Fibroblast of upper back skin (primary cell): Measurements from ENCODE around the gene BMP7.

ENCODE experiments used
- DNase-seq: peaks from one replicate; pipeline ENCODE4 v3.0.0-alpha.2; 2013

Gene BMP7

DNA sequence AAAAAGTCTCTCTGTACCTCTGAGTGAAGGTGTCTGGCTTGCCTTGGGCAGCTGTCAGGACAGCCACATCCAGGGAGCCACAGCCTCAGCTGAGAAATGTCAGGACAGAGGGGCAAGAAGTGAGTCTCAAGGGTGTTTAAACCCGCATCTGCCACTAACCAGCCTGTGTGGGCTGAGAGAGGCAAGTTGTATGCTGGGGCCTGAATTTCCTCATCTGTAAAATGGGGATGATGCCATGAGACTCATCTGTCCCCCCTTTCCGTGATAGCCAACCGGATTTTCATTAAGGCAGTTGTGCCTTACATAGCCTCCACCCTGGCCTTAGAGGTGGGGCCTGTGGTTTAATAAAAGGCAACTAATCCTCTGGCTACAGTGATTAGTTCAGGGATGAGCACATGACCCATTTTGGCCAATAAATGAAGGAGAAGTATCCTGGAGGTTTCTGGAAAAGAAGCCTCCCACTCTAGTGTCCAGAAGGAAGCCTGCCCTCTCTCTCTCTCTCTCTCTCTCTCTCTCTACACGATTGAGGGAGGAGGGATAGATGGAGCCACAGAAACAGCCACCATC is 79.3 kb downstream of the BMP7 start:
- no peak for DNase-seq

GRCh38 chr20:57186192-57186591 is 80.2 kb downstream of the BMP7 start:
- no peak for DNase-seq

DNA sequence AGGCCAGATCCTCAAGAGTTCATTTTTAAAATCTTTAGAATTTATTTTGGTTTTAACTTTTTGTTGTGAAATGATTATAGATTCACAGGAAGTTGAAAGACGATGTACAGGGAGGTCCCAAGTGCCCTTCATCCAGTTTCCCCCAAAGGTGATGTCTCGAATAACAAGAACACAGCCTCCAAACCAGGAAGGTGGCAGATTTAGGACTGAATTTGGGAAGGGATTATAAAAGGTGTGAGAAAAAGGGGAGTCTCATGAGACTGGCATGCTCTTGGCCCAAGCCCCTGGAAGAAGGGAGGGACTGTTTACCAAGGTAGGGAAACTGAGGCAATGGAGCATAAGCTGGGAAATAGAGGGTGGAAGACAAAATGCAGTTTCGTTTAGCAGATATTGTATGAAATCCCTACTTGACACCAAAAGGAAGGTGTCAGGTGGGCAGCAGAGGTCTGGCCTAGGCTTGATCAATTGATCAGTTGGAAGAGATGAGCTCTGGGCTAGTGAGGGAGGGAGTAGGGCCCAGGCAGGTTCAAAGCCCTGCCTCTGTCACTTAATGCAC is 81.2 kb downstream of the BMP7 start:
- no peak for DNase-seq

GRCh38 chr20:57183457-57184009 is 82.9 kb downstream of the BMP7 start:
- no peak for DNase-seq

DNA sequence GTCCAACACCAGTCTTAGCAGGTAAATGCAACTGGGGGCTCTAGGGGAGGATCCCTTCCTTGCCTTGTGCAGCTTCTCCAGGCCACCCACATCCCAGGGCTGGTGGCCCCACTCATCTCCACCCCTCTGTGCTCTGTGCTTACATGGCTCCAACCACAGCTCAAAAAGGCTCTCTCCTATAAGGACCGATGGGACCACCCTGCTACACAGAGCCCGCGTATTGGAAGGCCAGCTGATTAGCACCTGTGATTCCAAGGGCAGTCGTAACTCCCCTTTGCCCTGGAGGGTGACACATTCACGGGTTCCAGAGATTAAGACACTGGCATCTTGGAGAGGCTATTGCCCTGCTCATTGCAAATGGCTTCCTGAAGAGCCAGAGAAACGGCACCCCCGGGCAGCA is 84.8 kb downstream of the BMP7 start:
- DNase-seq: no peak

DNA sequence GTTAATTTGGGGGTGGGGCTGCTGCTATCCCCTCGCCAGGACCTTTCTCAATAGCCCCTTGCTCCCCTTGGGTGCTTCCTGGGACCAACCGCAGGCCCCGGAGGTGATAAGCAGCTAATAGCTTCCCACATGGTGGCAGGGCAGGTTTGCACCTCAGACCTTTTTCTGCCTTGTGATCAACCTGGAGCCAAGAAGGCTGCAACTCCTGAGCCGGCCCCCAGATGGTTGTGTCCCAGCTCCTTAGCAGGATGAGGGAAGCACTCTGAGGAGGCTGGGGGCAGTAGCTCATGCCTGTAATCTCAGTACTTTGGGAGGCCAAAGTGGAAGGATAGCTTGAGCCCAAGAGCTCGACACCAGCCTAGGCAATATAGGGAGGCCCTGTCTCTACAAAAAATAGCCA is 85.5 kb downstream of the BMP7 start:
- DNase-seq: no peak

- DNase-seq: no peak
Observed at GRCh38 chr20:57180387-57180786, 86.1 kb downstream of the BMP7 start.

DNA sequence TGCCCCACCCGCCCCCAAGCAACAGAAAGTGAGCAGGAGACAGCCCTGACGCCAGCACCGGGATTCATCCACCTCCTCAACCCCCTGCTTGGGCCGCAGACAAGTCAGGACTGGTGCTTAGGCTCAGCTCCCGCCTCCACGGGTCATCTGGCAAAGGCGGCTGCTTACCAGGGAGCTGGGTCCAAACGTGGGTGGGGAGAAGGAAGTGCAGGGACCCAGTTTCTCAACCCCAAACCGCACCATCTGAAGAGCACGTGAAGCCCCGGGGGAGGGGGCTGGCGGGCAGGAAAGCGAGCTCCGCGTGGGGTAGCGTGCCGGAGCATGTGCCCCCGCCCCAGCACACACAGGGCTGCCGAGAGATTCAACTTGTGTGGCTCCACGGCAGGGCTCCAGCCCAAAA is 87.2 kb downstream of the BMP7 start:
- peak; percentile 12 for DNase-seq

DNA sequence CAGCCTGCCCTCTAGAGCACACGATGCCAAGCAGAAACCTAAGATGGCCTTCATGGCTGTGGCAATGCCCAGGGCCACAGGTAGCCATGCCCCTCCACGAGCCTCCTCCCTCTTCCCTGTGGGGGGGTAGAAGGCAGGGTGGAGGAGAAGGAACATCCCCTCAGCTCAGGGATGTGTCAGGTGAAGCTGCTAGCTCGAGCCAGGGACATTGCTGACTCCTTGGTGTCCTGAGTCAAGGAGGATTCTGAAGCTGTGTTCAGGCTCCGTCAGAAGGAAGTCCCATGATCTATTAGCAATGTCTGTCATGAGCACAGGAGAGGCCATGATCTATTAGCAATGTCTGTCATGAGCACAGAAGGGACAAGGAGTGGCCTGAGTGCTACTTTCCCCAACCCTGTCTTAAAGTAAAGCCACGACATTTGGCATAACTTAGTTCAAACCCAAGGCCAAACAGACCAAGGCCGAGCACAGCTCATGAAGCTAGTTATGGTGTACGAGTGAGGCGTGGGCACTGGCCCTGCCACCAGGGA is 87.8 kb downstream of the BMP7 start:
- DNase-seq: no peak

DNA sequence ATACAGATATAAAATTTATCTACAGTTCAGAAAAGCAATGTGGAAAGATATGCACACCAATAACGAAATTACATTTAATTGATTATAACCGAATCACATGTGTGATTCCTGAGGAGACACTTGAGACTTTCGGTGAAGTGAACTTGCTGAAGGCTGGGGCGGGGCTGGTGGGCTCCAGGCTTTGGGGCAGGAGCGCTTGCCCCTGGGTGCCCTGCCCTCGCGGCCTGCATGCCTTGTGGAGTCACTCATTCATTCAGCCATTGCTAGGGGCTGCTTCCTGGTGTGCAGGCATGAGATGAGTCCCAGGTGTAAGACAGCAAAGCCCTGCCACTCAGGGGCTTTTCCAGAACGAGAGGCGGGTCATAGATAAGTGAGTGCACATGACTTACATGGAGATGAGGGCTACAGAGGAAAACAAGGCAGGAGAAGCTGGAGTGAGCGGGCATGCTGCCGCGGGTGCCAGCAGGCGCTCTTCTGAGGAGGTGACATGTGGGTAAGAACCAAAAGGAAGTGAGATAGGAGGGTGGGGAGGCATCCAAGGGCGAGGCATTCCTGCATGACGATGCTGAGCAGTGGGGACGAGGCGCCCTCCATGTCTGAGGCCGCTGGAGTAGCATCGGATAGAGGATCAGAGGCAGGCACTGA is 88.7 kb downstream of the BMP7 start:
- no peak for DNase-seq

DNA sequence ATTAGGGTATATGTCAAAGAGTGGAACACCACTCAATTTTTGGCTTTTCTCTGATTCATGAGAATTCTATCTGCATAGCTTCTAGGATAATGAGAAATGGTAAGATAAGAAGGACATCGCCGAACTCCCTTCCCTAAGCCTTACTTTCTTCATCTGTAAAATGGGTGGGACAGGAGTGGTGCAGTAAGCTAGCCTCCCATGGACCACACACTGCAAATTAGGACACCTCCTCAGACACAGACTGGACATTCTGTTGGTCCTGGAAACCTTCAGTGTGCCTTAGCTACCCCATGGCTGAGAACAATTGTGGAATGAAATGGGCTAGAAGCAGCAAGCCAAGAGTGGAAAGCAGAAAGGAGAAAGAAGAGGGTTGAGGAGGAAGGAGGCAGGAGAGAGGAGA is 89.6 kb downstream of the BMP7 start:
- no peak for DNase-seq

DNA sequence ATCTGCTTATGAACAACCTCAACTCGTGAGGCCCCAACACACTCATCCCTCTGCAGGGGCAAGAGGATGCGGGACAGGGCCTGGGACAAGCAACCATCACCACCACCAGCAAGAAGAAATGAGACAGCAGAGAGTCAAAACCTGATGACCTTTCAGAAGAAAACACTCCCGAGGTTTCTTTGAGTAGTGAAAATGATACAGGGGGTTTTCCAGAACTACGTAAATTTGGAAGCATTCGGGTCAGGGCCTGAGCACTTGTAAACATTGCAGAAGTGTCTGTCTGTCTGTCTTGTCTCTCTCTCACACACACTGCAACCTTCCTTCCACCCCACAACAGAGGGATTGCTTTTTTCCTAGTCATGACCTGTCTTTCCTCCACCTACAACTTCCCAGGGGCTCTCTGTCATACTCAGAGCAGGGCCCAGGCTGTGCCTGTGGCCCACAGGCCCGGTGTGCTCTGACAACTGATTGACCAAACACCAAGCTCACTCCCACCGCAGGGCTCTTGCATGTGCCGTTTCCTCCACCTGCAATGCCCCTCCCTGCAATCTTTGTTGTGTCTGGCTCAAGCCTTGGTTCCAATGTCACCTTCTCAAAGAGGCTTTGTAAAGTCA is 90.9 kb downstream of the BMP7 start:
- no peak for DNase-seq

DNA sequence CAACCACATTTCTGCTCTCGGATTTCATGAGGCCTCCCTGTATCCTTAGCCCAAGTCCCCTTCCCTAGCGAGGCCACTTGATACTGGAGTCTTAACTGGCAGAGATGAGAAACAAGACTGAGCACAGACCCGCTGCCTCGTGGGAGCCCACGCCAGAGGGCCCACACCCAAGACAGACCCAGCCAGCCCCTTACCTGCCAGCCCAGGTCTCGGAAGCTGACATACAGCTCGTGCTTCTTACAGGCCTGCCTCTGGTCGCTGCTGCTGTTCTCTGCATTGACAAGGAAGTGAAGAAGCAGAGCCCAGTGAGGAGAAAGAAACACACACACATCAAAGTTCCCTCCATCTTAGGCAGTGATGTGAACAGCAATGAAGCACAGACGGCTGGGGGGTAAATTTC is 91.7 kb downstream of the BMP7 start:
- DNase-seq: no peak

DNA sequence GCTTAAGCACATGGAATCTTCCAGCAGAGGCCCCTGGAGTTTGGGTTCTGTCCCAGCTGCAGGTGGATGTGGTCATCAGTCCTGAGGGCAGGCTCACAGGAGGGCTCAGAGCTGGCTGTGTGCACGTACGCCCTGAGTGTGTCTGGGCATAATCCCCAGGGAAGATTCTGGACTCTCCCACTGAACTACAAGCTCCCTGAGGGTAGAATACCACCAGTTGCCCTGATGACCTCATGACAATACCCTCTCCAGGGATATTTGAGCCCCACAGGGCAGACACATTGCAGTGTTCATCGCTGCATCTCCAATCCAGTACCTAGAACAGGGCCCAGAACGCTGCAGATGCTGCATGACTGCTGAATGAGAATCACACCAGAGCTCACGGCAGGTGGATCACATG is 92.5 kb downstream of the BMP7 start:
- DNase-seq: no peak

DNA sequence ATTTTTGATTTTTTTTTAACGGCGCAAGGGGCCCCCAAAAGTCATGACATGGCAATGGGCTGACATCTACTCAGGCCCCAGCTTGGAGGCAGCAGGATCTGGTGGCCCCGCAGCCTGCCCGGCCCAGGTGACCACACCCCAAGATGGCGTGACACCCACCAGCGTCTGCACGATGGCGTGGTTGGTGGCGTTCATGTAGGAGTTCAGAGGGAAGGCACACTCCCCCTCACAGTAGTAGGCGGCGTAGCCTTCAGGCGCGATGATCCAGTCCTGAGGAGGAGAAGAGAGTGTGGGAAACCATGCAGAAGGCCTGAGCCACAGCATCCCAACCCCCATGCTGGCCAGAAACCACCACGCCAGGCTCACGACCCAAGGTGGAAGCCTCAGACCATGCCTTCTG is 93.4 kb downstream of the BMP7 start:
- DNase-seq: no peak

DNA sequence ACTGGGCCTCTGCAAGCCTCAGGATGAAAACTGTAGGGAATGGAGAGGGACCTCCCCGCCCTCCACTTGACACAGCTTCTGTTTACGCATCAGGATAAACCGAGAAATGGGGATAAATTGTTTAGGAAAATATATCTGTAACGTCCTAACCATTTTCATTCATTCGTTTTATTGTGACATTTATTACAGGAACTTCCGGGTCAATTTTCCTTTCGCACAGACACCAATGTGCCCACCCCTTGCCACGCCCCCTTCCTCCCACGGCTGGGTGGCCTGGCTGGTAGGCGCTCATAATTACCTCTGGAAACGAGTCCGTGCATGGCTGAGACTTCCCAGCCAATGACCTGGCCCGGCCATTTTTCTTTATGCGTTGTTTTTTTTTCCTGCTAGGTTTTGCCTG is 96.1 kb downstream of the BMP7 start:
- no peak for DNase-seq

DNA sequence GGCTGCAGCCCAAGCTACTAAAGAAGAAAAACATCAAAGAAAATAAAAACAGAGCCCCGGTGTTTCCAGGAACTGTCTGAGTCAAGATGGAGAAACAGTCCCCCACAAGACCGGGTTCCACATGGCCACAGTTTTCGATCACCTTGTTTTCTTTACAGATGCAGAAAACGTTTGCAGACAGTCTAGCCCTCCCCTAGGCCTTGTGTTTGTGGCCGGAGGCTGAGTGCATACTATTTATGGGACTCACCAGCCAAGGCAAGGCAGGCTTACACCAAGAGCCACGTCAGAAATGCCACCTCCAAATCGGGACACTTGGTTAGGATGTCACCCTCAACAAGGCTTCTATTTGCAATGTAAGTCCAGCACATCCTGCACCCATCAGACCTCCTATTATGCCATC is 97.3 kb downstream of the BMP7 start:
- DNase-seq: no peak

DNA sequence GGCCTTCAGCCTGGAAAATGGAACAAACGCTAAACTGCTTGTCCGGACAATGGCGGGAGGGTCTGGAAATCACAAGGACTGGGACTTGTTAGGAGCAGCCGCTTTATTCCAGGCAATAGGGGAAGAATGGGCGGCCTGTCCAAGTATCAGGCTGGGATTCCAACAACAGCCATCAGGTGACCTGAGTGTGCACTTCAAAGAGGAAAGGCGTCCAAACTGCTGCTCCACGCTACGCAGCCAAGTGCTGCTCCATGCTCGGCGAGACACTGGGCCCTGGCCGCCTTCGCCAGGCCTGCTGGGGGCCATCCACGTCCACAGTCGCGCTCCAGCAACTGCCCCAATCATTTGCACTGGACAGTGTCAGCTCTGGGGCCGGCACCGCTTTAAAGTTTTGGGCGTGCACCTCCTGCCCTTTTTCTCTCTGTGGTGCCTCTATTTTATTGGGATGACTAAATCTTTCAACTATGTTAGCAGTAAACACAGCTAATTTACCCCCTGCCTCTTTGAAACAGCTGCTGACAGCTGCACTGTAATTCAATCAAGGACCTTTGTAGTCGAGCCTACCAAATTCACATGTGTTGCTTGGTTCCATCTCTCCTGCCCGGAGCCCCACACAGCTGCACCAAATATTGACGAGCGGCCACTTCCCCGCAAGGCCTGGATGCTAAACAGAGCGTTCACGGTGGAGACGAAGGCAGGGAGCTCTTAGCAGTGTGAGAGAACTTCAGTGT is 98.3 kb downstream of the BMP7 start:
- peak; percentile 5 for DNase-seq

DNA sequence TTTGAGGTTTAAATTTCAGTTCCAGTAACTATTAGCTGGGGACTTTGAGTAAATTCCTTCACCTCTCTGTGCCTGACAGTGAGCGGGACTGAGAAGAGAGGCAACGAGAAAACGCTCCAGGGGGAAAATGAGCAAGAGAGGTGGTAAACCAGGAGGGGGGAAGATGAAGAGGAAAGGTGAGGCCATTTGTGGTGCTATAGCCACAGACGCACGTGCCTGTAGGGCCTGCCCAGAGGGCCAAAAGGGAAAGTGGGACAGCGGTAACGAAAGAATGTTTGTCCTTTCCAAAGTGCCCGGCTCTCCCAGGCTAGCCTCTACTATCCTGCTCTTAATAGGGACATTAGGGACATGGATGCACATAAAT is 99.2 kb downstream of the BMP7 start:
- DNase-seq: no peak

- DNase-seq: no peak
Observed at GRCh38 chr20:57166568-57167291, 99.7 kb downstream of the BMP7 start.

DNA sequence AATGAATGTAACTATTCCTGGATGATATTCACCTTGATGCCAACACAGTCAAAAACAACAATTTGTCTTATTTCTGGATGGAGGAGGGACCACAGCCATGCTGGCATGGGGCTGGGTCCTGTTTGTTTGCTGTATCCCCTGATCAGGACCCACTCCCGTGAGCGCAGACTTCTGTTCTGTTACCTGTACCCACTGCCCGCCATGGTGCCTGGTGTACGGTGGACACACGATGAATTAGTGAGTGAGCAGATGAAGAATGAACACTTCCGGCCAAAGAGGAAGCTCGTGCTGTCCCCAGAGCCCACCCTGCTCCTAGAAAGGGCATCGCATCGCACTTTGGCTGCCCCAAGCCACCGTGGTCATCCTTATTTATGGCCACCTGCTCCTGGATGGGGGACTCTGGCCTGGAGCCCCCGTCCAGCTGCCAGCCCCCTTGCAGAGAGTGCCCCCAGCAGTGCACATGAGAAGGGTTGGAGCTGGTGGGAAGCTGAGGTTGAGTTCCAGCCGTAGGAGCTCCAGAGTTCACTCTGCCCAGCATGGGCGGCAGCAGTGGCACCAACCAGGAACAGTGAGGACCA is 100.9 kb downstream of the BMP7 start:
- no peak for DNase-seq

GRCh38 chr20:57164872-57165271 is 101.6 kb downstream of the BMP7 start:
- no peak for DNase-seq
